HG03460 (cell line): ENCODE measurements around the gene GAS6.

ENCODE experiments used
- ATAC-seq: cut with Tn5 transposase; IDR thresholded peaks from one replicate; pipeline ENCODE4 v1.9.1; 2021; ENCODE audit not compliant: unreplicated experiment

Gene GAS6

DNA sequence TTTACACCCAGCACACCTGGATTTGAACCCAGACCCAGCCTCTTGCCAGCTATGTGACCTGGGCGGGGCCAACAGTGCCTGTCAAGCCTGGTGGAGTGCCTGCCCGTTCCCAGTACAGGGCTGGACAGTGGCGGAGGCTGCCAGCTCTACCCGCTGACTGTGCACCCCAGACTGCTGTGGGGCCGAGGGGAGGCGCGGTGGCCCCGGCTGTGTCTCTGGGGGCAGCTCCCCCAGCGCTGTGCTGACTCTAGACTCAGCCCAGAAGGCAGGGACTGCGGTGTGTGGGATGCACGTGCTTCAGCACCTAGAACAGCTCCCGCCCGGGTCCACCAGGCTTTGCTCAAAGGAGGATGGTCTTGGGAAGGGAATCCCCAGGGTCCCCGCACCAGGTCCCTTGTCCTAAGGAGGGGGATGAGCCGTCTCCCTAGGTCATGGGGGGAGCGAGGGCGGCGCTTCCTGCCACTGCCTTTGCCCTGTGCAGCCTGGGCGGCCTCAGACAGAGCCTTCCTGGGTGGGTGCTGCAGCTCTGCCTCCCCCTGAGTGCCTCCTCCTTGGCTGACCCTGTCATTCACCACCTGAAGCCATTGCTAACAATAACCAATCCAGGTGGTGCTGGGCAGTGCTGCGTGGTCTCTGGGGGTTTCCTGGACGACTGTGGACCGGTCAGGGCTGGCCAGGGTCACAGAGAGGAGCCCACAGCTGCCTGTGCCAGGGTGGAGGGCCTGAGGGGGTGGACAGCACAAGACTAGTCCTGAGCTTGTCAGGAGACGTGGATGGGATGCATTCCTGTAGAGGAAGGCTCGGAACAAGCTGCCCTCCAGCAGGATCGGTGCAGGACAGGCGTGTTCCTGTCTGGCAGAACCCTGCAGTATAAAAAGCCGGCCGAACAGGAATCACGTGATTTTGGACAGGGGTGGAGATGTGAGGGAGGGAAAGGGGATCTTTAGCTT, 86.3 kb downstream of the GAS6 start:
- no peak for ATAC-seq

DNA sequence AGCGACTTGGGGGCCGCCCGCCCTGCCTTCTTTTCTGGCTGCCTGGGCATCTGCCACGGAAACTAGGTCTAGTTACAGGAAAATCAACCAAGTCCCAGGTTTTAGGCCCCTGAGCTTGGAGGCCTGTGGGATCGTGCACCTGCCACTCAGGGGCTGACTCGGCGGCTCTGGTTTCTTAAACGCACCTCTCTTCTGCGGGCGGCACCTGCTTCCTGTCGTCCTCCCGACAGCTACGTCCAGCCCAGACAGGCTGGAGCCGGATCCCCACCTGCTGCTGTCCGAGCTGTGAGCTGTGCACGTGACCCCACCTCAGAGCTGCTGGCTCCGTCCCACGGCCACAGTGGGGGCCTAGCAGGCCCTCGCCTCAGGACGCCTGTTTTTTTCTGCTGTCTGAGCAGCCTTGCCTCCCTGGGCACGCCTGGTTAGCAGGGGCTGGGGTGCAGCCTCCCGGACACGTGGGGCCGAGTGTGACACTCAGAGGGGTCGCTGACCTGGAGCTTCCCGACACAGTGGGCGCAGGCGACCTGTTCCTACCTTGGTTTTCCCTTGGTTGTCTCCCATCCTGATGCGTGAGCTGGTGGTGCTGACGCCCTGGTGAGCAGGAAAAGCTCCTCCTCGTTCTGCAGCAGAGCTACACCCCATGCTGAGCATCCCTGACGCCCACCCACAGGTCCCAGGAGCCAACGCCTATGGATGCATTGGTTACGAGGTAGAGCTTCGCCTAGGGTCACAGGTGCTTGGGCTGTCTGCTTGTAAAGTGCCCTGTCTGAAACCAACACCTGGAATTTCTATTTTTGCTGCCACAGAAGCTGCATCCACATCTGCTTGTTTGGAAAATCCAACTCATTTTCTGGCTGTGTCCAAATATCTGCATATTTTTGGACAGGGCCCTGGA, 87.4 kb downstream of the GAS6 start:
- no peak for ATAC-seq

DNA sequence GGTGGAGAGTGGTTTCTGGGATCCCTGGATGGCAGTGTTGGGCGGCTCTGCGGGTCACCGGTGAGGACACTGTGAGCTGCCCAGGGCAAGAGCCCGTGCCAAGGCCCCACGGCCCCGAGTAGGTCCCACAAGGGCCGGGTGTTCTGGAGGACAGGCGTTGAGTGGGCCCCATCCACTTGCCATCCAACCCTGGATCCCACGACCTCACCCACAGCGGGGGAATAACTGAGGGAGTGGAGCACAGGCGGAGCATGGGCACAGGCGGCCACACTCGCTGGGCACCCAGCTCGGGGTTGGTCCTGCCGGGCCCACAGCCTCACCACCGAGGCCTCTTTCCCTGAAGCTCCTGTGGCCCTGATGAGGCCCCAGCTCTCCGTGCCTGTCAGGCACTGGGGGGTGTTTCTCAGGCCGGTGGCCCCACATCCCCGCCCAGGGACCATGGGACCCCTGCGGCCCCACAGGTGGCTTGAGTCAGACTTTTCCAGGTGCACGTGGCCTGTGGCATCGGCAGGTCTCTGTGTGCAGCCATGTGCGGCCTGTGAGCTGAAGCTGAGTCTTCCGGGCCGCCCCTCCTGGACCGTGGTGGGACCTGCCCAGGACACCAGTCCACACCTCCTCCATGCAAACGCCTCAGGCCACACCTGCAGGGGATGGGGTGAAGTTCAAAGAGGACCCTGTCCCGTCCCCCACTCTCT, 88.3 kb downstream of the GAS6 start:
- no peak for ATAC-seq

DNA sequence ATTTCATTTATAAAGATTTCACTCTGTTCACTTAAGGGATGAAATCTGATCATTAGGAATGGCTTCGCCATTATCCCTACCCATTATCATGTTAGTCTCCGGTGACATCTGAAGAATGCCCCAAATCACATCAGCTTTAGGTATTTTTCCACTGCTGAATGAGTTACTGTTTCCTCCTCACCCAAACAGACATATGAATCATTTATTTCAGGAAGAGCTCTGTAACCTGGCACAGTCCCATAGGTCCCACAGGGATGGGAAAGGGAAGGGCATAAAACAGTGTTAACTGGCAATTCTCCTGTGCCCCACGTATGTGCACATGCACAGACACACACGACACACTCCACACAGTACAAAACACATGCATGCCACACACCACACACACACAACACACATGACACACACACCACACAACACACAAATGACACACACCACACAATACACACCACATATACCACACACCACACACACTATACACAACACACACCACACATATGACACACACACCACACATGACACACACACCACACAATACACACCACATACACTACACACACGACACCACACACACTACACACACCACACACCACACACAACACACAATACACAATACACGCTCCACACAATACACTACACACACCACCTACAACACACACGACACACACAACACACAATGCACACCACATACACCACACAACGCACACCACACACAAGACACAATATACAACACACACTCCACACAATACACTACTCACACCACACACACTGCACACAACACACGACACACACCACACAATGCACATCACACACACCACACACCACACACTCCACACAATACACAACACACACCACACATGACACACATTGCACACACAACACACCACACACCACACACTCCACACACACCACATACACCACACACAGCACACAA, 89.4 kb downstream of the GAS6 start:
- no peak for ATAC-seq

DNA sequence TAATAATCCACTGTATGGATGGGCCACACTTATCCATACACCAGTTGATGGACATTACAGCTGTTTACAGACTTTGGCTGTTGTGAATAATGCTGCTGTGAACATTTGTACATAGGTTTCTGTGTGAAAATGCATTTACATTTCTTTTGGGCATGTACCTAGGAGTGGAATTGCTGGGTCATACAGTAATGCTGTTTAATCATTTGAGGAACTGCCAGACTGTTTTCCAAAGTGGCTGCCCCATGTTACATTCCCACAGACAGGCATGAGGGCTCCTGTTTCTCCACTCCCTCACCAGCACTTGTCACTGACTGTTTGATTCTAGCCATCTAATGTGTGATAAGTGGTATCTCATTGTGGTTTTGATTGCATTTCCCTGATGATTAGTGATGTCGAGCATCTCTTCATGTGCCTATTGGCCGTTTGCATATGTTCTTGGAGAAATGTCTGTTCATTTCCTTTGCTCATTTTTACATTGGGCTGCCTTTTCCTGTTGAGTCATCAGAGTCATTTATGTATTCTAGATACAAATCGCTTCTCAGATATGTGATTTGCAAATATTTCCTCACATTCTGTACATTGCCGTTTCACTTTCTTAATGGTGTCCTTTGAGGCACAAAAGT, 92.1 kb downstream of the GAS6 start:
- no peak for ATAC-seq

DNA sequence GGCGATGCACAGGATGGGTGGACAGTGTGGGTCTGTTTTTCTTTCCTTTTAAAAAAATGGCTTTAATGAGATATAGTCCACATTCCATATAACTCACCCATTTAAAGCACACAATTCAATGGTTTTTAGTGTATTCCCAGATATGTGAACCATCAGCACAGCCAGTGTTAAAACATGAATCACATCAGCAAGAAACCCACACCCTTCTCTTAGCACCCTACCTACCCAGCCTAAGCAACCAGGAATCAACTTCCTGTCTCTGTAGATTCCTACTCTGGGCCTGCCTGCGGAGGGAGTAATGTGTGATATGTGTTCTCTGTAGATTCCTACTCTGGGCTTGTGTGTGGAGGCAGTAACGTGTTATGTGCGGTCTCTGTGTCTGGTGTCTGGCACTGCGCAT, 92.9 kb downstream of the GAS6 start:
- no peak for ATAC-seq
